ENCODE measurements around the gene CPEB3.
"Not testable (repeated sequence)": the region's sequence is repeated elsewhere in the genome, so short reads cannot be mapped to it uniquely, and the experiment has no call there.

CPEB3 gene

DNA sequence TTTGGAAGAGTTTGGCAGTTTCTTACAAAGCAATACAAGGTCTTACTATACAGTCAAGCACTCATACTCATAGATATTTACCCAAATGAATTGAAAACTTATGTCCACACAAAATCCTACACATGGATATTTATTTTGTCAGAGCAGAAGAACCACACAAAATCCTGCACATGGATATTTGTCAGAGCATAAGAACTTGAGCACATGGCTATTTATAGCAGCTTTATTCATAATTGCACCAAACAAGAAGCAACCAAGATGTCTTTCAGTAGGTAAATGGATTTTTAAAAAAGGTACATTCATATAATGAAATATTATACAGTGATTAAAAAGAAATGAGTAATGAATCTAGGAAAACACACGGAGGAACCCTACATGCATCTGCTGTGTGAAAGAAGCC is 251.9 kb downstream of the CPEB3 start:
- DNase-seq (ENCODE audit: low read depth): no peak

DNA sequence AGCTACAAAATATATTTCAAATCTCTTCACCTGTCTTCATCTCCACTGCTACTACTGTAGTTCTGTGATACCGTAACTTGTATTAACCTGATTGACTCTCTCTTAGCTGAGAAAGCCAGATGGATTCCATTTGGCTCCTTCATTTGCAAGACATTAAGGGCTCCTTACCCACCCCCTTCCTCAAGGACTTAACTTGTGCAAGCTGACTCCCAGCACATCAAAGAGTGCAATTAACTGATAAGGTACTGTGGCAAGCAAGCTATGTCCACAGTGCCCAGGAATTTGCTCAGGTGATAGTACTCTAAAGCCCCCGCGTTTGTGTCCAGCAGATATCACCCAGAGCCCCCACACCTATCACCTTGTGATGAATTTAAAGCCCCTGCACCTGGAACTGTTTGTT is 257.8 kb downstream of the CPEB3 start:
- DNase-seq (ENCODE audit: low read depth): not testable (repeated sequence)

DNA sequence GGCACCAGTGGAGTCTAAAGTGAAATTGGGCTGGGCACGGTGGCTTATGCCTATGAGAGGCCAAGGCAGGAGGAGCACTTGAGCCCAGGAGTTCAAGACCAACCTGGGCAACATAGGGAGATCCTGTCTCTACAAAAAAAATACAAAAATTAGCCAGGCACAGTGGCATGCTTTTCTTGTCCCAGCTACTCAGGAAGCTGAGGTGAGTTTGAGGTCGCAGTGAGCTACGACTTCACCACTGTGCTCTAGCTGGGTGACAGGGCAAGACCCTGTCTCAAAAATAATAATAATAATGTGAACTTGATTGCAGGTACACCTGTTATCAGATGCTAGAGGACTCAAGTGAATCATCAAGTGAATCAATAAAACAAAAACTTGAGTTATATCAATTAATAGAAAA is 259.3 kb downstream of the CPEB3 start:
- no peak for DNase-seq (ENCODE audit: low read depth)

DNA sequence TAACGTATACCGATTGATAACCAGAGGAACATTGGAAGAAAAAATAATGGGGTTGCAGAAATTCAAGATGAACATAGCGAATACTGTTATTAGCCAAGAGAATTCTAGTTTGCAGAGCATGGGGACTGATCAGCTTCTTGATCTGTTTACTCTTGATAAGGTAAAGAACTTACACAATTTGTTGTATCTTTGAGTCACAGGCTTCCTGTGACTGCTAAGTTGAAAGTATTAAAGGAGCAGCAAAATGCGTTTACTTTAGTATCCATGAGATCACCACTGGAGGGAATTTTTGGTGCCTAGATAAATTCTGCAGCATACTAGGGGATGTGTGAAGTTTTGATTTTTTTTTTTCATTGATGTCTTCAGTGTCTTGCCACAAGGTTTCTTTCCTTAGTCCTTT is 263.7 kb downstream of the CPEB3 start:
- DNase-seq (ENCODE audit: low read depth): no peak

- not testable (repeated sequence) for DNase-seq (ENCODE audit: low read depth)
Observed at GRCh38 chr10:92025340-92025739, 265.5 kb downstream of the CPEB3 start.

GRCh38 chr10:92024700-92025099 is 266.2 kb downstream of the CPEB3 start:
- DNase-seq (ENCODE audit: low read depth): no peak

- no peak for DNase-seq (ENCODE audit: low read depth)
Observed at GRCh38 chr10:92014620-92015019, 276.3 kb downstream of the CPEB3 start.

DNA sequence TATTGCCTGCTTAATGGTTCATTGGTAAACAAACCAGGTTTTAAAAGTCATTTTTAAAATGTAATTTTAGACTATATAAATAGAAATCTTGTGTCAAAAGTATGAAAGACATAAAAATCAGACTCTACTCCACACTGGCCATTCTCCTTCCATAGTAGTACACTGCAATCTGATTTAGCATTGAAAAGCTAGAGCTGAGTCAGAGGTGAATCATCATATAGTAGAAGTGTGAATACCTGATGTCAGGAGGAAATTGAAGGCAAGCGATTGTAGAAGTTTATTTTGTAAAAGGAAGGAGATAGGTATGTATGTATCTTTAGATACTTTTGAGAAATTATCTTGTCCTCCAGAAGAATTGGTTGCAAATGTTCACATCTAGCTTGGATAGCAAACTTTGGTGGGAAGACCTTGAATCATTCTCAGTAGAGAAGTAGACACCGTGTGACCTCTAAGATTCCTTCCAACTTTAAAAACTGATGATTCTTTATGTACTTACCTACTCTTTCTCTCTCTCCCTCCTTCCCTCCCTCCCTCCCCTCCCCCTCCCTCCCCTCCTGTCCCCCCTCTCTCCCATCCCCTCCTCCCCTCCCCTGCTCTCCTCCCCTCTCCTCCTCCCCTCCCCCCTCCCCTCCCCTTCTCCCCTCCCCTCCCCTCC is 279.2 kb downstream of the CPEB3 start:
- DNase-seq (ENCODE audit: low read depth): peak; percentile 9

DNA sequence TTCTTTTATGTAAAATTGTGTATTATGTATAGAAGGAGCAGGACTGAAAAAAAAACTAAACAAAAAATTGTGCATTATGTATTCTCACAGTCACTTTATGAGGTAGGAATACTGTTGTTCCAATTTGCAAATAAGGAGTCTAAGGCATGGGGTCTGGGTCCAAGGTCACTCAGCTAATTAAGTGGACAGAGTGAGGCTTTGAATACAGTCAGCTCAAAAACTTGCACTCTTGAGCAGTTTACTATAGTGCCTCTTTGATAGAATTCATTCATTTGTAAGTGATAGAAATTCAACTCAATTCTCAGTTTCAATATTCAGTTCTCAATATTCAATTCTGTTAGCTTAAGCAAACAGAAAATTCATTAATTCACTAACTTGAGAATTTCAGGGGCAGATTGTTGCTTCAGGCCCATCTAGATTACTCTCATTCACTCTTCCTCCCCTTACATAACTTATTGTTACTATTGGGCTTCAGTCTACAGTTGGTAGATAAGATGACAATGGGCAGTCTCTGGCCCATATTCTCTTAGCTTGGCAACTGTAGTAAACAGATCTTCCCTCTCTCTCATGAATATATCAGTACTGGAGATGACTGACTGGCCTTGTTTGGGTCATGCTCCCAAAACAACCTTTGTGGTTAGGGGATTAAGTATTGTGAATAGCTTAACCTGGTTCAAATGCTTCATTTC is 280.7 kb downstream of the CPEB3 start:
- DNase-seq (ENCODE audit: low read depth): no peak

- no peak for DNase-seq (ENCODE audit: low read depth)
Observed at GRCh38 chr10:92009445-92009844, 281.4 kb downstream of the CPEB3 start.

DNA sequence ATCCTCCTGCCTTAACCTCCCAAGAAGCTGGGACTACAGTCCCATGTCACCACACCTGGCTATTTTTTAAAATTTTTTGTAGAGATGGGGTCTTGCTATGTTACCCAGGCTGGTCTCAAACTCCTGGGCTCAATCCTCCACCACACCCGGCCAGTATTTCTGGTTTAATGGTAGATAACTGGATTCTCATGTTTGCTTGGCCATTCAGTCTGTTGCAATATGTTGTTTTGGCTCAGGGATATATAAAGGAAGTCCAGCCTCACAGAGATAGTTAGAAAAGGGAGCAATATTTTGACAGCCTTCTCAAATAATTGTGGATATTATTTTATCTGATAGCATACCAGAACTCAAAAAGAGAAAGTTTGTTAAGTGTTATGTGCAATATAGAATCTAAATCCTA is 284.9 kb downstream of the CPEB3 start:
- DNase-seq (ENCODE audit: low read depth): no peak

- DNase-seq (ENCODE audit: low read depth): no peak
Observed at GRCh38 chr10:92003258-92003657, 287.6 kb downstream of the CPEB3 start.

DNA sequence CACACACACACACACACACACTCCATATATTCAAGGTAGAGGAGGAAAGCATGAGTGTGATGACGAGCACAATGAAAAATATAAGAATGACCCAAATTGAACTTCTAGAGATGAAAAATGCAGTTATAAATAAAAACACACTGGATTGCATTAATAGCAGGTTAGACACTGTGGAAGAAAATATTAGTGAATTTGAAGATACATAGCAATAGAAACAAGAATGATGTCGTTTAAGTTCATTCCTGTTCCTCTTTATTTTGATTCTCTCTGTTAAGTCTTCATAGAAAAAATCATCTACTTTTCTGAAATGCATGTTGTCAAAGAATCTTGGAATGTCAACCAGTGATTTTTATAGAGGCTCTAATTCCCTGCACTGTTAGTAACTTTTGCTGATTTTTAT is 288.9 kb downstream of the CPEB3 start:
- no peak for DNase-seq (ENCODE audit: low read depth)

GRCh38 chr10:92001581-92001980 is 289.3 kb downstream of the CPEB3 start:
- no peak for DNase-seq (ENCODE audit: low read depth)

Data from stromal cell of bone marrow (primary cell).